PC-3 (cell line): ENCODE measurements around the gene ELK3. TPM values are rescaled to one million over a fixed set of nuclear protein-coding genes. Genes with fewer than 3 reads are reported as not detected.

Experiments
- ATAC-seq: fragments of 200-7000 bp; cut with Tn5 transposase; 2 replicates; pipeline ENCODE4 v1.9.1; 2020; ENCODE audit warnings: mild to moderate bottlenecking, moderate library complexity
- BruUV-seq: library from RNA; stranded (reverse); fragments of 400-500 nt; replicated peaks from 2 replicates; lab custom pipeline; 2021; lab: Mats Ljungman, UMichigan
- CTCF ChIA-PET: fragments of 300-600 bp; sonication (Branson Sonifier 250); formaldehyde crosslinking; loops from one replicate; lab custom pipeline; 2022; ENCODE audit warnings: antibody characterized with exemption; lab: Charles Lee
- POLR2A ChIA-PET: fragments of 300-600 bp; sonication (Branson Sonifier 250); formaldehyde crosslinking; loops from one replicate; lab custom pipeline; 2022; ENCODE audit warnings: antibody characterized with exemption; ENCODE audit not compliant: unreplicated experiment; lab: Charles Lee
- DNase-seq: peaks from one replicate; pipeline ENCODE4 v3.0.0-alpha.2; 2015
- H2AFZ ChIP-seq: fragments of 300-600 bp; sonication (generic); 2 replicates; pipeline ENCODE4 v1.6.0; 2016; ENCODE audit warnings: antibody characterized with exemption, low read length
- H3F3A ChIP-seq: fragments of 300-600 bp; sonication (generic); one replicate; pipeline ENCODE4 v1.6.0; 2017; ENCODE audit warnings: antibody characterized with exemption, low read length, control low read depth, mild to moderate bottlenecking; ENCODE audit not compliant: unreplicated experiment
- H3K27ac ChIP-seq: fragments of 300-600 bp; sonication (generic); 2 replicates; pipeline ENCODE4 v1.5.1; 2016; ENCODE audit warnings: mild to moderate bottlenecking, low read length
- H3K27me3 ChIP-seq: fragments of 300-600 bp; sonication (generic); 2 replicates; pipeline ENCODE4 v1.6.1; 2016; ENCODE audit warnings: low read length, mixed read lengths
- H3K36me3 ChIP-seq: fragments of 300-600 bp; sonication (generic); 2 replicates; pipeline ENCODE4 v1.6.1; 2016; ENCODE audit warnings: low read depth, mixed run types, low read length, mixed read lengths
- H3K4me1 ChIP-seq: fragments of 300-600 bp; sonication (generic); 2 replicates; pipeline ENCODE4 v1.5.1; 2016; ENCODE audit warnings: low read length; ENCODE audit not compliant: insufficient read depth
- H3K4me2 ChIP-seq: fragments of 300-600 bp; sonication (generic); 2 replicates; pipeline ENCODE4 v1.6.0; 2016; ENCODE audit warnings: low read length
- H3K4me3 ChIP-seq: fragments of 300-600 bp; sonication (generic); 2 replicates; pipeline ENCODE4 v1.5.1; 2016; ENCODE audit warnings: mild to moderate bottlenecking, low read length, mixed read lengths
- H3K79me2 ChIP-seq: fragments of 300-600 bp; sonication (generic); 2 replicates; pipeline ENCODE4 v1.6.1; 2017; ENCODE audit warnings: low read length, mixed read lengths
- H3K9ac ChIP-seq: fragments of 300-600 bp; sonication (generic); 2 replicates; pipeline ENCODE4 v1.6.0; 2016; ENCODE audit warnings: mild to moderate bottlenecking, low read length
- H3K9me2 ChIP-seq: fragments of 300-600 bp; sonication (generic); replicated peaks from 2 replicates; pipeline ENCODE4 v1.6.1; 2016; ENCODE audit warnings: mixed run types, low read length, mixed read lengths
- H3K9me3 ChIP-seq: fragments of 300-600 bp; sonication (generic); 2 replicates; pipeline ENCODE4 v1.6.1; 2016; ENCODE audit warnings: low read length, mixed read lengths
- H4K20me1 ChIP-seq: fragments of 300-600 bp; sonication (generic); 2 replicates; pipeline ENCODE4 v1.6.1; 2016; ENCODE audit warnings: low read length, mixed read lengths
- CTCF ChIP-seq: fragments of 300-600 bp; sonication (generic); conservative IDR thresholded peaks from 2 replicates; pipeline ENCODE4 v1.5.1; 2017; ENCODE audit warnings: antibody characterized with exemption, low read depth, mild to moderate bottlenecking, low read length
- EZH2 ChIP-seq: fragments of 300-600 bp; sonication (generic); IDR thresholded peaks from one replicate; pipeline ENCODE4 v1.6.1; 2017; ENCODE audit warnings: antibody characterized with exemption, mild to moderate bottlenecking, low read length; ENCODE audit not compliant: unreplicated experiment
- EZH2phosphoT487 ChIP-seq: fragments of 300-600 bp; sonication (generic); IDR thresholded peaks from 2 replicates; pipeline ENCODE4 v1.6.1; 2018; ENCODE audit warnings: mild to moderate bottlenecking, antibody characterized with exemption, low read length, borderline replicate concordance
- intact Hi-C: fragments of 100-400 bp; cut with micrococcal nuclease; formaldehyde crosslinking; loops from 2 replicates; pipeline ENCODE4 v1.9.0; 2023
- total RNA-seq: library from RNA; depleted of rRNA; stranded (reverse); fragments of >200 nt; gene quantifications from 2 replicates; pipeline ENCODE4 v1.2.3, GENCODE V29; 2014

Gene ELK3
- total RNA-seq, 1 experiment from 2014 or later = 16.2 TPM

GRCh38 chr12:96211988-96212387 is 17.8 kb downstream of the ELK3 start:
- no peak overlapping the region for H3K27ac ChIP-seq
- H3K36me3 ChIP-seq = peaks cover 5% of the 10 kb centered on the region; the same call in 1 of the 2 replicates
- BruUV-seq = no TSS peak
- no peak for TF ChIP-seq EZH2
- no peak for TF ChIP-seq CTCF
- no peak for TF ChIP-seq EZH2phosphoT487
- H3F3A ChIP-seq = no peaks in the 10 kb centered on the region
- peaks cover 76% of the 10 kb centered on the region for H3K79me2 ChIP-seq
- peaks cover 6% of the 10 kb centered on the region; the same call in 1 of the 2 replicates for H4K20me1 ChIP-seq
- H3K4me2 ChIP-seq = no peak overlapping the region
- no peaks in the 10 kb centered on the region for H3K27me3 ChIP-seq
- no peaks in the 10 kb centered on the region for H3K9me2 ChIP-seq
- peaks cover 19% of the 10 kb centered on the region; the same call in 1 of the 2 replicates for H3K4me1 ChIP-seq
- no peak overlapping the region for H2AFZ ChIP-seq
- no peak overlapping the region for H3K9ac ChIP-seq
- ATAC-seq (no peak), DNase-seq (no peak)
- CTCF ChIA-PET = no interaction called here
- POLR2A ChIA-PET = no interaction called here
- H3K4me3 ChIP-seq = no peak overlapping the region
- no peaks in the 10 kb centered on the region for H3K9me3 ChIP-seq
- intact Hi-C loops = no loop called here

- Histone ChIP-seq H2AFZ (no peak overlapping the region), H3K36me3 (peaks cover 5% of the 10 kb centered on the region; the same call in 1 of the 2 replicates), H3K9ac (no peak overlapping the region), H3K4me1 (peaks cover 19% of the 10 kb centered on the region; the same call in 1 of the 2 replicates), H3K27me3 (no peaks in the 10 kb centered on the region), H3K9me3 (no peaks in the 10 kb centered on the region), H3K9me2 (no peaks in the 10 kb centered on the region), H3K4me3 (no peak overlapping the region), H4K20me1 (peaks cover 6% of the 10 kb centered on the region; the same call in 1 of the 2 replicates), H3F3A (no peaks in the 10 kb centered on the region), H3K27ac (no peak overlapping the region), H3K79me2 (peaks cover 70% of the 10 kb centered on the region), H3K4me2 (no peak overlapping the region)
- ChIA-PET POLR2A (interaction anchor here (0.6 kb wide), 1 partner anchor 144 kb away, joined by 4 read pairs; no protein-coding TSS in a partner anchor), CTCF (no interaction called here)
- DNase-seq (no peak), ATAC-seq (no peak)
- no peak for TF ChIP-seq EZH2
- no peak for TF ChIP-seq EZH2phosphoT487
- TF ChIP-seq CTCF = no peak
- intact Hi-C loops = no loop called here
- no TSS peak for BruUV-seq
Measured at GRCh38 chr12:96212456-96213375, 18.5 kb downstream of the ELK3 start.
